HG03565 (cell line): ENCODE results near the gene FOXA3.

Experiments used
- ATAC-seq: cut with Tn5 transposase; IDR thresholded peaks from one replicate; pipeline ENCODE4 v1.9.1; 2021; ENCODE audit warnings: mild to moderate bottlenecking, moderate library complexity; ENCODE audit not compliant: unreplicated experiment

FOXA3 gene

GRCh38 chr19:45917421-45918091 lies 53.4 kb downstream of the FOXA3 start:
- no peak for ATAC-seq

- ATAC-seq, result no peak
These were observed 54.6 kb downstream of the FOXA3 start for GRCh38 chr19:45918721-45919120.

GRCh38 chr19:45919678-45920077 lies 55.6 kb downstream of the FOXA3 start:
- ATAC-seq, result no peak

- no peak for ATAC-seq
These were observed 56.3 kb downstream of the FOXA3 start for GRCh38 chr19:45920458-45920857.

- no peak for ATAC-seq
These were observed 58.2 kb downstream of the FOXA3 start for GRCh38 chr19:45922281-45922680.
